ENCODE measurements around the gene RAB36.

The RAB36 gene

GRCh38 chr22:23158516-23159290 lies 13.4 kb downstream of the RAB36 start:
- no peak for DNase-seq (ENCODE audit: low spot score)

- no peak for DNase-seq (ENCODE audit: low spot score)
Measured at GRCh38 chr22:23159291-23159630, 14.0 kb downstream of the RAB36 start.

DNA sequence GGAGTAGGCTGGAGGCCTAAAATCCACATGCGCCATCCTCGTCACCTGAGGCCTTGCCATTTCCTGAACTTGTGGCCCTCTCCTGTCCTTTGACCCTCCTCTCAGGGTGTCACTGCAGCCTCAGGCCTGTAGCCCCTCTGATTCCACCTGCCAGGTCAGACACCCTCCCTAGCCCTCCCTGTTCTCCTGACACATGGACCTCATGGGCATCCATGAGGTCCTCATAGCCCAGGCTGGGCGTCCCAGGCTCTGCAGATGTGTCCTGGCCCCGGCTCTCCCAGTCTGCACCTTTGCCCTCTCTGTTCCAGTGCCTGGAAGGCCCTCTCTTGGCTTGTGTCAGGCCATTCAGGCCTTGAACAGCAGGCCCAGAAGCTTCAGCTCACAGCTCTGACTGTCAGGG lies 15.8 kb downstream of the RAB36 start:
- DNase-seq (ENCODE audit: low spot score): no peak

- no peak for DNase-seq (ENCODE audit: low spot score)
Measured at GRCh38 chr22:23161574-23161973, 16.3 kb downstream of the RAB36 start.

DNA sequence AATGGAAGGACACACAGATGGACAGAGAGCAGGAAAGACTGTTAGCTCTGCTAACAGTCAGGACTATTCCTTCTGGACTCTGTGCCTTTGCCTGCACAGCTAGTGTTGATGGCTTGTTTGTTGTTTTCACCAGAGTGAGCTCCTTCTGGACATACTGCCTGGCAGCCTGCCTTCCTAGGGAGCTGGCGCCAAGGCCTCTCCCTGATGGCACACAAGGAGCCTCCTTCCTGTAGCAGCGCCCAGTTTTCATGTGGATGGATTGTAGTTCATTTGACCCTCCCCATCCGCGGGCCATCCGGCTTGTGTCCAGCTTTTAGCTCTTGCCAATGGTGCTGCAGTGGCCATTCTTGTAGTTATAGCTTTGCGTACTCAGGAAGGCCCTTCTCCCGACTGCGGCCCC lies 18.4 kb downstream of the RAB36 start:
- peak; percentile 58 for DNase-seq (ENCODE audit: low spot score)

DNA sequence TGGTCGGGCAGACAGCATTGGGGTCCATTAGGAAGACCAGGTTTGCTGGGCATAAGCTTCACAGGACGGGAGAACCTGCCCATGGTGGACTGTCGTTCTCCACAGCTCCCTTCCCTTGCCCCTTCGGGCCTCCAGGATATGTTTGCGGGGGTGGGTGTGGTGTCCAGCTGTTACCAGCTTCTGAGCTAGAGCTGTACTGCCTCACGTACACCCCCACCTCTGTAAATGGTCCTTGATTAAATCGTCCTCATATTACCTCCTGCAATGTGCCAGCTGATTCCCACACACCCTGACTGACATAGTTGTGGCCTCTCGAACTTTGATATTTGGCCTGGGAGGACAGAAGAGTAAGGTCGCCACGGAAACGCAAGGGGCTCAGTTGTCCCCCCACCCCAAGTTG lies 18.8 kb downstream of the RAB36 start:
- no peak for DNase-seq (ENCODE audit: low spot score)

DNA sequence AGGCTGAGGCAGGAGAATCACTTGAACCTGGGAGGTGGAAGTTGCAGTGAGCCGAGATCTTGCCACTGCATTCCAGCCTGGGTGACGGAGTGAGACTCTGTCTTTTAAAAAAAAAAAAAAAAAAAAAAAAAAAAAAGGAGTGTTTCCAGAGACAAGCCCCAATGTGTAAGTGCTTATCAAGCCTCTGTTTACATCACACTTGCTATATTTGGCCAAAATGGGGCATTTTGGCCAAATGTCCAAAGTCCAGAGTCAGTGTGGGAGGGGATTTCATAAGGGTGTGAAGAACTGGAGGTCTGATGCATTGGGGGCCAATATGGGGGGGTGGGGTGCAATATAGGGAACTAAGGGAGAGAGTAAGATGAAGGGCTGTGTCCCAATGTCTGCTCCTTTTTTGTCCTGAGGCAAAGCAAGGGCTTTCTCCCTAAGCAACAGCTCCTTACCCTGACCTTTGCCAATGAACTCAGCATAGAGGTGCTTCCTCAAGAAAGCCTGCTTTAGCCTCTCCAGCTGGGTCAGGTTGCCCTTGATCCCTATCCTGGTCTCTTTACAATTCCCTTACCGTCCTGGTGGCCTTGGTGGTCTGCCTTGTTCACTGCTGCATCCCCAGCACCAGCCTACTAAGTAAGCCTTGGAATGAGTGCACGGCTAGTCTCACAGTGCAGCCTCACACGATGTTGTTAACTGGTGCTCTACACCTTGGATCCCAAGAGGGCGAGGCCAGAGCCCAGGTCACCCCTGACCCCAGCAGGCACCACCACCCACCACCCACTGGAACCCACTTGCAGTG lies 21.0 kb downstream of the RAB36 start:
- no peak for DNase-seq (ENCODE audit: low spot score)

DNA sequence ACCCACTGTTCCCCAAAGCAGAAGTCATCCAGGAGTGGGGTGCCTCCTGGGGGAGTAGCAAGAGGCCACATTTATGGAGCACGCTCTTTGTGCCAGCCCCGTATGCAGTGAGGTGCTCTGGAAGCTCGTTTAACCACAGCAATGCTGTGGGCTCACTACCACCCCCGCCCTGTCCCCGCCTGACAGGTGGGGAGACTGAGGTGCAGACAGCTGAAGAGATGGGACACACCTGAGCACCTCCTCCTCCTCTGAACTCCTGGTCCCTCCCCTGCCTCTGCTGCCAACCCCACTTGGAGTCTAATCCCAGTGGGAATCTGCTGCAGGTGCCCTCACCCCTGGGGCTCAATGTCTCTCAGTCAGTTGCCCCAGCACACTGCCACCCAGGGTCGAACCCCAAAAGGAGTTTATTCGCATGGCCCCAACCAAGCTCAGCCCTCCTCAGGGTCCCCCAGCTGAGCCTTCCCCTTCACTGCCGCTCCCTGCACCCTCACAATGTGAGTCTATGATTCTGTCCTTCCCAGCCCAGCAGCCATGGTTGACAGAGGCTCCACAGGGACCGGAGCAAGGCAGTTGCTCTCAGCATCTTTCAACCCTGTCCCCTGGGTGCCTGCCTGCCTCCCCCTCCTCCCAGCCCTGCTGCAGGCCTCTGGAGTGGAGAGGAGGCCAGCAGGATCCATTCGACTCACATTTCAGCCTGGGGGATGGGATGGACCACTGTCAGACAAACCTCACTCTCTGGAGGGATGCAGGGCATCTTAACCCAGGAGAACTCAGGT lies 21.8 kb downstream of the RAB36 start:
- DNase-seq (ENCODE audit: low spot score): no peak

GRCh38 chr22:23168391-23169042 lies 23.2 kb downstream of the RAB36 start:
- no peak for DNase-seq (ENCODE audit: low spot score)

DNA sequence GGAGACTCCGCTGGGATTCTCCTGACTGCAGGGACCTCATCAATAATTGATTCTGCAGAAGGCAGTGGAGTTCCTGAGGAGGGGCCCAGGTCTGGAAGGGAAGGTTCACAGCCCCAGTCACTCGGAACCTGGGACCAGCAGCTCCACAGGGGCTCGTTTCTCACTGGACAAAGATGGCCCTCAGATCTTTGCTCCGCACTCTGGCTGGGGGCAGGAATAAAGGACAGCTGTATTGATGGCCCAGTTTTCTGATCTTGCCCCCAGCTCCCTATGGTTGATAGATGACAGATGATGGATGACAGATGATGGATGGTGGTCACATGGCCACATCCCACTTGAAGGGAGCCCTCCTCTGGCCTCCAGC lies 23.7 kb downstream of the RAB36 start:
- DNase-seq (ENCODE audit: low spot score): no peak

- no peak for DNase-seq (ENCODE audit: low spot score)
Measured at GRCh38 chr22:23175817-23176644, 30.8 kb downstream of the RAB36 start.

GRCh38 chr22:23176645-23177027 lies 31.4 kb downstream of the RAB36 start:
- no peak for DNase-seq (ENCODE audit: low spot score)

DNA sequence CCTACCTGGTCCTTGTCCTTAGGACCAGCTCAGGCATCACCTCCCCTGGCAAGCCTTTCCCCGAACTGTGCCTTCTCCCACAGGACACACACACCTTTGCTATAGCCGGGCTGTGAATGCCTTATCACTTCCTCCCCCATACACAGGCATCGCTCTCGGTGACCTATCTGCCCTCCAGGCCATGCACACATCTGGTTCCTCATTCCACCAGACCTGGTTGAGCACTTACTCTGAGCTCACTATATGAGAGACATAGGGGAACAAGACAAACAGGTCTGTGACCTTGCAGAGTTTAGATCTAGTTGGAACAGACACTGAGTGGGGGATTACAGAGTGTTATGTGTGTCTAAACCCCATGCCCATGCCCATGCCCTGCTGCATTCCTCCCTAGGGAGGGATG lies 31.9 kb downstream of the RAB36 start:
- no peak for DNase-seq (ENCODE audit: low spot score)

- DNase-seq (ENCODE audit: low spot score): peak; percentile 89
Measured at GRCh38 chr22:23178512-23179254, 33.4 kb downstream of the RAB36 start.

DNA sequence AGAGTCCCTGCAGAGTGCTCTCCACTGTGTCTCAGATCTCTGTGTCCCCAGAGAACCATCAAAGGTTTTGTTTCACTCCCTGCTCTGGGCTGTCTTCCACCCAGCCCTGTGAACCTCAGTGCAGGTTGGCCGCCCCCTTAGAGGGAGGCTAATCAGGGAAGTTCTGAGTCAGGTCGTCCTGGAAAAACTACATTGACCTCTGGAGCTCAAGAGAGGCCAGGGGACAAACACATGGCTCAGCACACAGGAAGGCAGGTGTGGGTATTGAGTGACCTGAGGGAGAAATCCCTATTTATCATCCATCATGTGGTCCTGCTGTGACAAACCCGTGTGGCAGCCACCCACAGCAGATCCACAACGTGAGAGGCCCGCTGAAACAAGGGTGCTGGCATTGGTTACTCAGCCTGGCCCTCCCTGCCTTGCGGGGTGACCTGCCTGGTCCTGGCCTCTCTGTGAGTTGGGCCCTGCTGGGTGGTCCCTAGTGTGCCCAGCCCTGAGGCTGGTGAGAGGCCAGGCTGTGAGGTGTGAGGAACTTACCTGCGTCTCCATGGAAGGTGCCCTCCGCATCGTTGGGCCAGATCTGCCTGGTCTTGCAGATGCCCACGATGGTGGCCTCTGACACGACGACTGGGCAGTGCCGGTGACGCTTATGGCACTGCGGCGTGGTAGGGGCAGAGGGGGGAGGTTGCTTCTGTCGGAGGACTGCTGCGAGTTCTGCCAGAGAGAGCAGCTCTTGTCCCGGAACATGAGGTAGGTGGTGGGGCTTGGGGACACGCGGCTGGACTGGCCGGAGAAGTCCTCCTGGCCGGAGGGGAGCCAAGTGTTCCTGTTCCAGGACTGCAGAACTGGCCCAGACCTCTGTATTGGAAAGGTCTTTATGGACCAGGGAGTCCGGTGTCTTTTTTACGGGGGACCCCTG lies 34.4 kb downstream of the RAB36 start:
- no peak for DNase-seq (ENCODE audit: low spot score)

DNA sequence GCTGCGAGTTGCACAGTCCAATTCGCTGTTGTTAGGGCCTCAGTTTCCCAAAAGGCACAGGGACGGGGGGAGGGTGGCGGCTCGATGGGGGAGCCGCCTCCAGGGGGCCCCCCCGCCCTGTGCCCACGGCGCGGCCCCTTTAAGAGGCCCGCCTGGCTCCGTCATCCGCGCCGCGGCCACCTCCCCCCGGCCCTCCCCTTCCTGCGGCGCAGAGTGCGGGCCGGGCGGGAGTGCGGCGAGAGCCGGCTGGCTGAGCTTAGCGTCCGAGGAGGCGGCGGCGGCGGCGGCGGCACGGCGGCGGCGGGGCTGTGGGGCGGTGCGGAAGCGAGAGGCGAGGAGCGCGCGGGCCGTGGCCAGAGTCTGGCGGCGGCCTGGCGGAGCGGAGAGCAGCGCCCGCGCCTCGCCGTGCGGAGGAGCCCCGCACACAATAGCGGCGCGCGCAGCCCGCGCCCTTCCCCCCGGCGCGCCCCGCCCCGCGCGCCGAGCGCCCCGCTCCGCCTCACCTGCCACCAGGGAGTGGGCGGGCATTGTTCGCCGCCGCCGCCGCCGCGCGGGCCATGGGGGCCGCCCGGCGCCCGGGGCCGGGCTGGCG lies 35.1 kb downstream of the RAB36 start, which contains the start of gene BCR:
BCR (plus strand) TSS at position 209 of the 592 bp plus-strand sequence. CDS start 452 bp downstream, outside the sequence.
- DNase-seq (ENCODE audit: low spot score): peak; percentile 89

- no peak for DNase-seq (ENCODE audit: low spot score)
Measured at GRCh38 chr22:23180893-23181720, 35.8 kb downstream of the RAB36 start.

DNA sequence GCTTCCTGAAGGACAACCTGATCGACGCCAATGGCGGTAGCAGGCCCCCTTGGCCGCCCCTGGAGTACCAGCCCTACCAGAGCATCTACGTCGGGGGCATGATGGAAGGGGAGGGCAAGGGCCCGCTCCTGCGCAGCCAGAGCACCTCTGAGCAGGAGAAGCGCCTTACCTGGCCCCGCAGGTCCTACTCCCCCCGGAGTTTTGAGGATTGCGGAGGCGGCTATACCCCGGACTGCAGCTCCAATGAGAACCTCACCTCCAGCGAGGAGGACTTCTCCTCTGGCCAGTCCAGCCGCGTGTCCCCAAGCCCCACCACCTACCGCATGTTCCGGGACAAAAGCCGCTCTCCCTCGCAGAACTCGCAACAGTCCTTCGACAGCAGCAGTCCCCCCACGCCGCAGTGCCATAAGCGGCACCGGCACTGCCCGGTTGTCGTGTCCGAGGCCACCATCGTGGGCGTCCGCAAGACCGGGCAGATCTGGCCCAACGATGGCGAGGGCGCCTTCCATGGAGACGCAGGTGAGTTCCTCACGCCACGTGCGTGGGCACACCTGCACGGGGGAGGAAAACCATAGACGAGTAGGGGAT lies 36.5 kb downstream of the RAB36 start:
- no peak for DNase-seq (ENCODE audit: low spot score)

Data from AG08395 (cell line).